NOMO-1 (cell line): ENCODE measurements around the gene GPC6.

ENCODE experiments used
- DNase-seq, 2 experiments: peaks; one replicate each; lab custom pipeline; 2025; ENCODE audit not compliant: unreplicated experiment in 2 of 2; lab: John Stamatoyannopoulos, UW

GPC6 gene

DNA sequence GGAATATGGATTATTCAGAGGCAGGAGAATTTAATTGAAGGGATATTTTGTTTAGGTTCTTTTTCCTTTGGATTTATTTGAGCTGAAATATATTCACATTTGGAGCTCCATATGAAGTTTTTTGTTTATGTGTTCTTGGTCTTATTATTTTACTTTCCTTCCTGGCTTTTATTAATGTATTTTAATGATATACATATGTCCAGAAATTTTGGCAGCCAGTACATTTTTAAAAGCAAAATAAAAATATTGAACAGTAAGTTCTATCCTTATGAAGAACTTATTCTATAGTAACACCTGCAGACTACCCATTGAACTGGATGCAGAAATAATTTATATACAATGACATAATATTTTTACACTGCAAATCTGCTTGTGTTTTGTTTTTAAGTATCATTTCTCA, 323.6 kb downstream of the GPC6 start:
- no peak for DNase-seq

DNA sequence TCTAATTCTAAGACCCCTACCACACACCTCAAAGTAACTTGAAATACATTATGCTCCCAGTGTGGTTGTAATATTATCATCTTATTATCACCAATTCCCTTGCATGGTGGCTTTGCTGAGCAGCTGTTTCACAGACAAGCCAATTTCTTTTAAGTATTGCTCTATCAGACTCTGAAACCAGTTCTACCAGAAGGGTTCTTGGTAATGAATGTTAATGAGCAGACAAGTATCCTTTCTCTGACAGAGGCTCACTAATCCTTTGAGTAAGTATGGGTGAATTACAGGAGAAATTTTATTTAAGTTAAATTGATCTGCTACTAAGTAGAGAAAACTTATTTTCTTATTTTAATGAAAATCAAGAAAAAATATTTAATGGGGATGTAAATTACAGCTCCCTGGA, 326.0 kb downstream of the GPC6 start:
- DNase-seq: no peak

DNA sequence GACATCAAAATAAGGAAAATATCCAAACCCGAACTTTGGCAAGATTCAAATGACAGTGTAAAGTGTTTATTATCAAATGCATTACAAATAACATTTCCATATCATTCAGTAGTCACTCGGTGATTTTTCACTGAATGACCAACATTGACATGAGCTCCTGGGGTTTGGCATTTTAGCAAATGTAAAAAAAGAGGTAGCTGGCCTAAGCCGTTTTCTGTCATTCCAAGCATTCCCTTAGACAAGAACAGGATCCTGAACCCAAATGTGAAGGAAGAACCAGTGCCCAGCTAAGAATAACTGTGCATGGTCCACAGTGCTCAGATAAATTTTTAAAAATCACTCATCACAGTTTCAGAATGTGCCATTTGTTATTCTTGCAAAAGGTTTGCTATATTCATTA, 327.9 kb downstream of the GPC6 start:
- DNase-seq: no peak

DNA sequence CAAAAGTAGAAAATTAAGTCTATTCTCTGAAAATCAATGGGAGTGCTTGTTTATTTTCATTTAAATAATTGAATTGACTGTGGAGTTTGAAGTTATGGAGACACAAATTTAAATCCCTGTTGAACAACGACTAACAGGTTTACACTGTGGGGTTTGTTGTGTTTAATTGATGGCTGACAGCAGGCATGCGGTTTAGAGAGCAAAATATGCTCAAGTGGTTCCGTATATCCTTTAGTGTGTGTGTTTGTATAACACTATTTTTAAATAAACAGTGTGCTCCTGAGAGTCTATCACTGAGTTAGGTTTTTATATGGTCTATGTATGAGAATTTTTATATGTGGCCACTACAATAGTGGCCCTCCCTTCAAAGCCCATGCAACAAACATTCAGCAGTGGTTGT, 332.0 kb downstream of the GPC6 start:
- DNase-seq: no peak

DNA sequence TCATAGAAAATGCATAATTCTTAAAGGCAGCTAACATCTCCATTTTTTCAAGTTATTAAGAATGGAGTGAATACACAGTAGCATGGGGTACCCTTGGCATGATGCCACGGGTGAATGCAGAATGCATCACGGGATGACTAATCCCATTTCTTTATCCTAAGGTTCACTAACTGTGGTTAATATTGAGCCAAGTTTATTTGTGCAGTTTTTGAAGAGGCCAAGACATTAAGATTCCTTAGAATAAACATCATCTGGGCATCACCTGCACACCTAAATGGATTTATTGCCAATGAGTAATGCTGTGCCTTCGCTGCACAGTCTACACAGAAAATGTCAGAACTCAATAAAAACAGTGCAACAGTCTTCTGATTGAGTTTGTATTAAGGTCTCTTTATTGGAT, 333.1 kb downstream of the GPC6 start:
- DNase-seq: no peak

DNA sequence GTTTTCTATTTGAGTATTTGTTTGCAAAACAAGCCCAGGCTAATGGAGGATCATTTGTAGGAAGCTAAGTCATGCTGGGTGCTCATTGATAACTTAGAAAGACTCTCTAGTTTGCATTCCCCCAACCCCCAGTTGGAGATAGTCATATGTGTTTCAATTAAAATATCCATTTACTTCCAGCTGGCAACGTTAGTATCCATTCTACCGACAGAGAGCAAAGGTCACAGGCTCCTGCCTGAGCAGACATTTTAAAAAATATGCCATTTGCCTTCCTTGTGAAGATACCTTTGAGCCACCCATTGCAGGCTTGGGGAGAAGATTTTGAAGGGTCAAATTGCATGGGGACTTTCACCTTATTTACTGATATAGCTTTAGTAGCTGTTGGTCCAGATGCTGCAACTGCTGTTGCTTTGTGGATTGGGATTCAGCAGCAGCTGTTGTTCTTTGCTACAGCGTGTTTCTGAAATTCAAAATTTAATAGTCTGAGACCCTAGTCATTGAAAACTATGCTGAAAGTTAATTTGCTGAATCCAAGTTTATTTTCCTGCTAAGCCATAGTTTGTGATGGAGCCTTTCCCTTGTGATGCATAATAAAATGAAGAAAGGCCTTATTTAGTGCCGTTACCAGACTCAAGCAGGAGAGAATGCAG, 335.1 kb downstream of the GPC6 start:
- no peak for DNase-seq

DNA sequence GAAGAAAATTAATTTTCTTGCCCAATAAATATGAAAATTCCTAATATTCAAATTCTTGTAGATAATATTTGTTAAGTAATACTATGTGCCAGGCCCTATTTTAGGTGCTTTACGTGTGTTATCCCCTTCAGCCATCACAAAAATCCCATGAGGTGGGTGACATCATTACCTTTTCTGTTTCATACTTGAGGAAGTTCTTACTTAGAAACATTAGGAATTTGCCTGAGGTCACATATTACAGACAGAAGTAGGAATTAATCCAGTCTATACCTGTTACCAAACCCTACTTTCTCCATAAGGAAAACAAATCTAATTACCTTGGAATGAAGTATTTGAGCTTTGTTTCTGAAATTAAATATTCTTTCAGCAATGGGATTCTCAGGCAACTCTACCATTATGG, 336.1 kb downstream of the GPC6 start:
- no peak for DNase-seq

DNA sequence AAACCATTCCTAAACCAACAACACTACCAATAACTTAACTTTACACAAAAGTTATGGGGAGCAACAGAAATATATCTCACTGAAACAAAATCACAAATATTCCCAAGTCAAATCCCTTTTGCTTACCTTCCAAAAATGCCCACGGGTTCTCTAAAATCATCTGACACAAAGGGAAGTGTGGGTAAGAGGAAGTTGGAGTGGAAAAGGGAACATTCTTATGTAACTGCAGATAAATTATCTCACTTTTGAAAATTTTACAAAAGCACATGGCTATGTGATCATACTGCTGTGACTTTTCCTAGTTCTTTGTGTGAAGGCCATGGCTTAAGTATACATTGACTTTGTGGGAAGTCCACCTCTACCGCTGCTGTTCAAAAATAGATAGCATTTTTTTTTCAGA, 350.5 kb downstream of the GPC6 start:
- no peak for DNase-seq

DNA sequence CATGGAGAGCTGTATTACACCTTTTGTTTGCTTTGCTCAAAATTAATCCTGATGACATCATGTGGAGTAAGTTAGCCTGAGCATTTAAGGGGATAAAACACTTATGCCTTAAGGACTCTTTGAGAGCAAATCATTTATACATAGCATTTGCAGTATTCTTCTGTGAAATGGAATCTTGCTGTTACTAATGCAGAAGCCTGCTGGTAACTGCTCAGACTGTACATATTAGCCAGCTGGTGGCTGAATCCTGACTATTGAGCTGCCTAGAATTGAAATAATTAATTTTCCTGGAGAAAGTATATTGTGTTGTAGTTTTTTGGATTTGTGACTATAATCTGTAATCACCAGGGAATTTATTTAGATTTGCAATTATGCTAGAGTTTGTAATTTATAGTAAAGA, 363.2 kb downstream of the GPC6 start:
- no peak for DNase-seq

DNA sequence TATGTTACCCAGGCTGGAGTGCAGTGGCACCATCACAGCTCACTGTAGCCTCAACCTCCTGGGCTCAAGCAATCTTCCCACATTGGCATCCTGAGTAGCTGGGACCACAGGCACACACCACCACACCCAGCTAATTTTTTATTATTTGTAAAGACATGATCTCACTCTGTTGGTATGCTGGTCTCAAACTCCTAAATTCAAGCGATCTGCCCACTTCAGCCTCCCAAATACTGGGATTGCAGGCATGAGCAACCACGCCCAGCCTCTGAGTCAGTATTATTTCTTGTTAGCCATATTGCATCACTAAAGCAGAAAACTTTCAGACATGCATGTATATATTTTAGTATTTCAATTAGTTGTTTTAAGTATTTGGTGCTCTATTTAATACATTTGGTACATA, 376.4 kb downstream of the GPC6 start:
- no peak for DNase-seq

DNA sequence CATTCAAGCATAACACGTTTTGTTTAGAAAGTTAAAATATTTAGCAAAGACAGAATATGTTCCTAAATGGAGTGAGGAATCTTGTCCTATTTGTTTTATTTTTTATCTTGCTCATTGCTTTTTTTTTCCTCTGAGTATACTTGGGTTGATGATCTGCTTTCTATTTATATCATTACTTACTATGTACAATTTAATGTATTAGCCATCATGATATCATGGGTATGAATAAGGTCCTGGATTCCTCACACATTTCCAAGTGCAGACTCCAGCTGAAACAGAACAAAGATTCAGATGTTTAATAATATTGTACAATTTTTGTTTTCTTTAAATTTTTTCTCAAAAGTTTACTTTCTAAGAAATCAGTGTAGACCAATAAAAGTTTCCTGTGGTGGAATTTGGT, 388.2 kb downstream of the GPC6 start:
- no peak for DNase-seq

DNA sequence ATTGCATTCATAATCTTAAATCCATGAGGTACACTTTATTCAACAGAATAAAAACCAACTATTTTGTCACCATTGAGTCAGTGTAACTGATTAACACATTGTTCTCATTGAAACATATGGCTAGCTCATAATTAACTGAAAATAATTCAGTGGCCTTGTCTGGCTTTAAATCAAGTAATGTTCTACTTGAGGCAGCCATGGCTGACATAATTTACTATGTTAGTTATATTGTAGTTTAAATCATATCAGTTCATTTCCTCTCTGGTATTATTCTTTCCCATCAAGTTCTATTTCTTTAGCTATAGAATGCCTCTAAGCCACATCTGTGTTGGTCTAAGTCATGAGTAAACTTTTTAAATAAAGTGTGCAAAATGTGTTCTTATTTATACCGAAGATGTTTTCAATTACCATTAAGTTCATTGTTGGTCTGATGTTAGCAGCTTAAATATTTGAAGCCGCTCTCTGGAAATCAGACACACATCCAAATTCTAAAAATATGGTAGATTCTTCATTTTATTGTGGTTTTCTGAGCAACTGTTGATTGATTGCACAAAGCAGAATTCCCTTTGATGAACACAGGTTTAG, 393.7 kb downstream of the GPC6 start:
- DNase-seq: no peak

DNA sequence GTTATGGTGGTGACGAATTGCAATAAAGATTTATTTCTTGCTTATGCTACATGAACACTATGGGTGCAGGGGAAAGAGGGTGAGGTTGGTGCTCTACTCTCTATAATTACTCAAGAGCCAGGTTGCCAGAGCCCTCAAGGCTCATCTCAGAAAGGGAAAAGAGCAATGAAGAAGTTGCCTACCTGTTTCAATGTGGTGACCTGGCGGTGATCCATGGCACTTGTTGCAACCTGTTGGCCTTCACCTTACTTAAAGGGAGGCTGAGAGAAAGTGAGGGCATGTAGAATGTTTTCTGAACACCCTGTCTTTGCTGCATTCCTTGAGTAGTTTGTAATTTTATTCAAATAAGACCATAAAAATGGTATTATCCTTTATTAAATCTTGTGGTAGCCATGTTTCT, 394.4 kb downstream of the GPC6 start:
- DNase-seq: no peak

DNA sequence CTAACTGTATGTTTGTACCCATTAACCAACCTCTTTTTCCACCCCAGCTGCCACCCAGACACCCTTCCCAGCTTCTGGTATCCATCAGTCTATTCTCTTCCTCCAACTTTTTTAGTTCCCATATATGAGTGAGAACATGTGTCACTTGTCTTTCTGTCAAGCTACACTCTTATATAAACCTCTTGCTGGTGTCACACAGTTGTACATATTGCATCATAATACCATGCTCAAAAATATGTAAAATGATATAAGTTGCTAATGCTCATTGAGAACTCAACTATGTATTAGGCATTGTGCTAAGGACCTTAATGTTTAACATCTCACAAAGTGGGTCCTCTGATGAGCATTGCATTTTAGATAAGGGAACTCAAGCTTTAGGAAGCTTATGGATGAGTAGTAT, 395.4 kb downstream of the GPC6 start:
- no peak for DNase-seq

DNA sequence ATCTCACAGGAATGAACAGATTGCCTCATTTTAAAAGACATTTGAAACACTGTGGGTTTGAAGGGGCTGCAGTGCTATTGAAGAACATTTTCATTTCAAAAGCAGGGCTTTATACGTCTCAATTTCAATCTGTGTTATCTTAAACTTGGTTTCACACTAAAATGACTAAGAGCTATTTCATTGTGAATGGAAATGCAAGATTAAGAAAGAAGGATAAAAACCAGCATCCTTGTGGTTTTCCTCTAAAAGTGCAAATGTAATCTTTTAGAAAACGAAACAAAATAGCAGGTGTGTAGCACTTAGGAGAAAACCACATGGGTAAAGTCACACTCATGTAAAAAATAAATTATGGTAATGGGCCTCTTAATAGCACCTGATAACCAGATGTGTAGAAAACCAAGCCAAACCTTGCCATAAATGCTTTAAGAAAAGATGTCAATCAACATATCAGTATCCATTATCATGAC, 397.7 kb downstream of the GPC6 start:
- DNase-seq: no peak

DNA sequence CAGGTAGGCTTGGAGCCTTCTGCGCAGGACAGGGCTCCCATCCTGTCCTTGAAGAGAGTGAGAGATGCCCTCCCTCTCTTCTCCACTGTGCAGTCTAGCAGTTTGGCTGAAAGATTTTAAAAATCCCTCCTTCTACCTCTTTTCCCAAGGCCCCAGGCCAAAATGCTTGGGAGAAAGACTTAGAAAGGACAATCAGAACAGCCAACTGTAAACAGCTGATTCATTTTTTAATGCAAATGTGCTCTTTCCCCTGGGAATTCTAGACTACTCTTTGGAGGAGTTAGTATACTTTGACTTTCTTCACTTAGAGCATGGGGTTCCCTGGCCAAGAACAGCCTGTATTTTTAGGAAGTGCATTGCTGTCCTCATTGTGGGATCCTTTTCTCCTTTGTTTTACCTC, 398.9 kb downstream of the GPC6 start:
- DNase-seq: no peak

DNA sequence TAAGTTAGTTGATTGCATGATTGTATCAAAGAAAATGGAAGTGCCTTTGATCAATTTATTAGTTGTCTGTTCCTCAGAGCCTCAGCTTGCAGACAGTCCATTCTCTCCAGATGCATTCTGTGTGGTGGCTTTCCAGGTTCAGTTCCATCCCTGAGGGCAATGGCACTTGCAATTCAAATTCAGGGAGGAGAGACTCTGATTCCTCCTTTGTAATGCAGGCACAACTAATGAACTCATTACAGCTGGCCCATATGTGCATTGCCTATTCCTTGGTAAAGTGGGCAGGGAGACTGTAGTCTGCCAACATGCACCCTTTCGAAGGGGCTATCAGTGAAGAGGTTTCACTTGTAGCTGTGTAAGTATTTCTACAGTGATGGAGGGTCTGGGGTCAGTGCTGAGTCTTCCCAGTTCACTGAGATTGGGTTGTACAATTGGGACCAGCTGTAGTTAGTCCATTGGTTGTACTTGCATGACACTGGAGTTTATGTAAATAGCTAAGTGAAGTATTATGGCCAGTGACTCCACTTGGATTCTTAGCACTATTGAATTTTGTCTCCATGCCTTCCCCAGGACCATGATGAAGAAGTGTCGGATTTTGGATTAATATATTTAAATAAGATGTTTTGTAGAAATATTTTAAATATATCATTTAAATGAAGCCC, 401.7 kb downstream of the GPC6 start:
- no peak for DNase-seq

DNA sequence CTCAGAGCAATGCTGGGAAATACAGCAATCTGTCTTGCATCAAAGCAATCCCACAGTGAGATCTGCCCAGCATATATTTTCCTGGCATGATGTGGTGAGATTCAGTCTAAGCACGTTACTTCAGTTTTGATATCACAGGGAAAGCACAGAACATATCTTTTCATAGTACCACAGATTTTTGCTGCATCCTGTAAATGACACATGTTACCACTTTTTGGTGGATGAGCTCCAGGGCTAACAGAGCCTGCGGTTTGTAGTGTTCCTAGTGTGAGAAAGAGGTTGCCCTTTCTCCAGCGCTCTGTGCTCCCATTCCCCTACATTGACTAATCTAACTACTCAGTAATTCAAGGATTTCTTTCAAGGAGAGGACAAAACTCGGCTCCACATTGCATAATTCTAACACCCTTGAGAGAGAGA, 409.0 kb downstream of the GPC6 start:
- no peak for DNase-seq

DNA sequence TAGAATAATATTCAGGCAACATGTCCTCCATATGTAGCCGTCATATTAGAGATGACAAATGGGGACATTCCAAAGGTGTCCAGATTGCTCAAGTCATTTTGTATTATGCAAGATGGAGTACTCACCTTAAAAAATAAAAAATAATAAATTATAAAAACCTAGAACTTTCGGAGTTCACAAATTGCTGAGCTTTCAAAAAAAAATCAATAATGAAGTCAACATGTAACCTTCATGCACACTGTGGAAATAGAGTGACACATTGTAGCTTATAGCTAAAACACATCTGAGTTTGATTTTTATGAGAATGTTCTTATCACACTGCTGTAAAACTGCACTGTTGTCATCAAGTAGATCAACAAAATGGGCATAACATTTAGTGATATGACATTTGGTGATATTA, 411.2 kb downstream of the GPC6 start:
- DNase-seq: no peak

DNA sequence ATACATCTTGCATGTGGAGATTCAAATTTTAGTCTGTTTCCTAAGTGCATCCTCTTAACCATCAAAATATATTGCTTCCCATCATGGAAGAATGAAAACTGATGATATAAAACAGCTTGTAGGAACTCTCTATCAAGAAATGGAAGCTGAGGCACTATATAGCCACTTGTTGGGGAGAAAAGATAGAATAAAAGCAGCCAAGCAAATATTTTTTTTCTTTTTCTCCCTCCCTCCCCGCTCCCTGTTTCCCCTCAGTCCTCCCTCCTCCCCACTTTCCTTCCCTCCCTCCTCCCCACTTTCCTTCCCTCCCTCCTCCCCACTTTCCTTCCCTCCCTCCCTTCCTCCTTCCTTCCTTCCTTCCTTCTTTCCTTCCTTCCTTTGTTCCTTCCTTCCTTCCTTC, 413.8 kb downstream of the GPC6 start:
- no peak for DNase-seq

DNA sequence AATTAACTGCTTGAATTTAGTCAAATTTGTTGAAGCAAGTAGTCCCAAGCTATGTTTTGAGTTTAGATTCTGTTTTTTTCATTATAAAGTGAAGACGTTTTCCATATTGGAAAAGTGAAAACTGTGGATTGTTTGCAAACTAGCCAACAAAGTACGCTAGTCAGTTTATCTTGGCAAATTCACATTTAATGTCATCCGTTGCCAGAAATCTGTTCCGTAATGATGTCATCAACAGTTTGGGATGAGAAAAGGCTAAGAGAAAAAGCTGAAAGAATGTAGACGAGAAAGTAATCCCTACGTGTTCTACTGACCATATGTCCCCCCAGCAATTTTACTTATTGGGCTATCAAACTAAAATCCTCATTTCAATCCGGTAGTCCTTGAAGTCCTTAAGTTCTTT, 419.6 kb downstream of the GPC6 start:
- no peak for DNase-seq

DNA sequence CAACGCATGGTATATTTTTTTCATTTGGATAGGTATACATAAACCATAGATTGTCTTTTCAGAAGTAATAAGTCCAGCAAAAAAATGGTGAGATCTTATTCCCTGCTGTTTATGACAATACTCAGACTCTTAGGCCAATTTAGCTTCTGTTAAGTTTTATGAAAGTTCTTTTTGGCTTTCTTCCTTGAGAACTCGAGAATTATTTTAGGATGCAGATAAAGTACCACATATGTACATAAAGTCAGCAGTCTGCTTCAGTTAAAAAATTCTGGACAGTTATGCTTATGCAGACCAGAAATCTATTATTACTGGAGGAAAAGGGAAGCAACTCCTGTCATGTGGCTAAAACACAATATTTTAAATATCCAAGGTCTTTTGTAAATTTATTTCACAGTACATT, 422.9 kb downstream of the GPC6 start:
- no peak for DNase-seq
